IPS-18c (cell line): ENCODE measurements around the gene FUBP1.
"Not testable (repeated sequence)": the region's sequence is repeated elsewhere in the genome, so short reads cannot be mapped to it uniquely, and the experiment has no call there.

Experiments used
- H3K4me3 ChIP-seq: 2 replicates; pipeline ENCODE4 v1.7.0; 2013; ENCODE audit warnings: low read depth, mild to moderate bottlenecking, low read length, moderate library complexity; ENCODE audit not compliant: insufficient read depth
- H3K9me3 ChIP-seq: one replicate; pipeline ENCODE4 v1.6.1; 2013; ENCODE audit warnings: mild to moderate bottlenecking, low read length, moderate library complexity; ENCODE audit not compliant: control insufficient read depth, insufficient read depth

The FUBP1 gene, protein sequence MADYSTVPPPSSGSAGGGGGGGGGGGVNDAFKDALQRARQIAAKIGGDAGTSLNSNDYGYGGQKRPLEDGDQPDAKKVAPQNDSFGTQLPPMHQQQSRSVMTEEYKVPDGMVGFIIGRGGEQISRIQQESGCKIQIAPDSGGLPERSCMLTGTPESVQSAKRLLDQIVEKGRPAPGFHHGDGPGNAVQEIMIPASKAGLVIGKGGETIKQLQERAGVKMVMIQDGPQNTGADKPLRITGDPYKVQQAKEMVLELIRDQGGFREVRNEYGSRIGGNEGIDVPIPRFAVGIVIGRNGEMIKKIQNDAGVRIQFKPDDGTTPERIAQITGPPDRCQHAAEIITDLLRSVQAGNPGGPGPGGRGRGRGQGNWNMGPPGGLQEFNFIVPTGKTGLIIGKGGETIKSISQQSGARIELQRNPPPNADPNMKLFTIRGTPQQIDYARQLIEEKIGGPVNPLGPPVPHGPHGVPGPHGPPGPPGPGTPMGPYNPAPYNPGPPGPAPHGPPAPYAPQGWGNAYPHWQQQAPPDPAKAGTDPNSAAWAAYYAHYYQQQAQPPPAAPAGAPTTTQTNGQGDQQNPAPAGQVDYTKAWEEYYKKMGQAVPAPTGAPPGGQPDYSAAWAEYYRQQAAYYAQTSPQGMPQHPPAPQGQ

DNA sequence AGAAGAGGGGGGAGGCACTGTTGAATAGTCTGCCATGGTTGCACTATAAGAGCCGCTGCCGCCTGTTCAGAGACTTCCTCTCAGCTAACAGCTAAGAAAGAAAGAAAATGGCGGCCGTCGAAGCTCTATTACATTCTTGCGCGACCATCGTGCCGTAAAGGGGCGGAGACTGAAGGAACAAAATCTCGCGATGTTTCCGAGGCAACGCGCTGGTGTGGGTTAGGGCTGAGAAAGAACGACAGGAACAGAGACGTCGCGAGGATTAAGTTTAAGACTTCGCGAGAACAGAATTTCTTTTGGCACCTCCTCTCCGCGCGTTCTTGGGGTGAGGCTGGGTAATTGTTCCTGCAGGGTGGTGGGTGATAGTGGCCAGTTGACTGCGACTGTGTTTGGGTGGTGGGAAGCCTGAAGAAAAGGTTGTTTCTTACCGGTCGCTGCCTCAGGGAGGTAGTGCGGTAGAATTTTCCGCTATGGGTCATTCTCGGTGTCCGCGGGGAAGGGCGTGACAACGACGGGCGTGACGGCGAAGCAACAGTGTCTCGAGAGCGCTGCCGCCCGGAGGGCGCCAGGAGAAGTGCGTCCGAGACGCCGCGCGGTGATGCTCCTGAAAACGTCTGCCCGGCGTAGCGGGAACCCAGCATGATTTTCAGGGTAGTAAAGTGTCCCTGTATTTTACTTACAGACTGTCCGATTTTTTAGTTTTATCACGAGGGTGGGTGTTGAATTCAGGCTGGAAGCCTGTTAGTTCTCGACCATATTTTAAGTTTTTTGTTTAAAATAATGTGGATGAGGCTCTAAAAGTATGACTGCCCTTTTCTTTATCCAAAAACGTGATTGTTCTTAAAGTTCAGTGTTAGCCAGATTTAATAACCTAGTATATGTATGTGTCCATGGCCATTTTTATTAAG lies at the start of gene FUBP1:
Gene FUBP1 (minus strand): TSS at position 104 of the 908 bp plus-strand sequence. CDS start 68 bp downstream, at position 36.
- Histone ChIP-seq H3K9me3 (no peaks in the 10 kb centered on the region), H3K4me3 (peak within 1 kb of the TSS; percentile 98)

DNA sequence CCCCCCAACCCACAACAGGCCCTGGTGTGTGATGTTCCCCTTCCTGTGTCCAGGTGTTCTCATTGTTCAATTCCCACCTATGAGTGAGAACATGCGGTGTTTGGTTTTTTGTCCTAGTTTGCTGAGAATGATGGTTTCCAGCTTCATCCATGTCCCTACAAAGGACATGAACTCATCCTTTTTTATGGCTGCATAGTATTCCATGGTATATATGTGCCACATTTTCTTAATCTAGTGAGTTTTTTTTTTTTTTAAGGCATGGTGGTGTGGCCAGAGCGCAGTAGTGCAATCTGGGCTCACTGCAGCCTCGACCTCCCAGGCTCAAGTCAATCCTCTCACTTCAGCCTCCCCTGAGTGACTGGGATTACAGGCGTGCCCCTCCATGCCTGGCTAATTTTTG lies 42.3 kb upstream of the FUBP1 start:
- not testable (repeated sequence) for H3K4me3 ChIP-seq, H3K9me3 ChIP-seq

DNA sequence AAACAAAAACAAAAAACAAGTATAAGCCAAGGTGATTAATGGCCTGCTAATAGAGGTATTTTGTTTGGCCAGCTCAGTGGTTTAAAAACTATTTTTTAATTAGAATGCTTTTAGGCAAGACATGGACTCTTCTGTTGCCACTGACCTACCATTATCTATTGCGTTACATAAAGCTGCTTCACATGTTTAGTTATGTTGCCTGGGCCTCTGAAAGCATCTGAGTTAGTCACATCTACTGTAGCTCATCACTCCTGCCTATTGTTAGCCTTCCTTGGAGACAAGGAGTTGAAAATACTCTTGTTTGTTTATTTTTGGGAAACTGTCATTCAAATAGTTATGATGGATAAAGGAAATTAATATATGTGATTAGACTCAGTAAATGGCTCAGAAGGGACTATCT lies 40.2 kb upstream of the FUBP1 start:
- peaks cover 5% of the 10 kb centered on the region for H3K9me3 ChIP-seq

DNA sequence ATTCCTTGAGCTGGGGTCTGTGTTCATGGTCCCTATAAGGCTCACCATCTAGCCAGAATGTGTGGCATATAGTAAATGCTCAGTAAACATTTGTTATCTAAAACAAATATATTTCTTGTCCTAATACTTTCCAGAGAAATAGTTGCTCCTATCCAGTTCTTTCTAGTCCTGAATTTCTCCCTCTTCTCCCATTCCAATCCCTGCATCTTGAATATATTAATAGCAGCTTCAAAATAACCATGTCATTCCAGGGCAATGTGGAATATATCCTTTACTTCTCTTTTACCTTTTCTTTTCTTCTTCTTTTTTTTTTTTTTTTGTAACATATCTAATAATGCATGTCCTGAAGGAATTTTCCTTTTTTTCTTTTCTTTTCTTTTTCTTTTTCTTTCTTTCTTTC lies 36.3 kb upstream of the FUBP1 start:
- Histone ChIP-seq H3K4me3 (no peak overlapping the region), H3K9me3 (no peaks in the 10 kb centered on the region)

More for the DNA sequence above, 40.2 kb upstream of the FUBP1 start:
- no peak overlapping the region for H3K4me3 ChIP-seq

DNA sequence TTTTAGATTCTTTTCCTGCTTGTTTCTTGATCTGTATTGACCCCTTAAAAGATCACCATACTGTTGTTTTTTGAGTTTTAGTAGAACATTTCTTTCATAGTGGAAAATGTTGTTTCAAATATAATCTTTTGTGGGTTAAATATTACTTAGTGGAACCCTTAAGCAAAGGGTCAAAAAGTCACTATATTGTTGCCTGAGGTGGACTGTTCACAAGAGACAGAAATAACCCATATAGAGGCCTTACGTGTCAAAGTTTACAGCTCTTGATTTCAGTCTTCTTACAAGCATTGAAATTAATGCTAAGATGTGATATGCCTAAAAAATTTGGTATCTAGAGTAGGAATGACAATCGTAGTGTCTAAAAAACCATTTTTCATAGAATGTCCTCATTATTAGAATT lies 32.2 kb upstream of the FUBP1 start:
- Histone ChIP-seq H3K9me3 (no peaks in the 10 kb centered on the region), H3K4me3 (no peak overlapping the region)

DNA sequence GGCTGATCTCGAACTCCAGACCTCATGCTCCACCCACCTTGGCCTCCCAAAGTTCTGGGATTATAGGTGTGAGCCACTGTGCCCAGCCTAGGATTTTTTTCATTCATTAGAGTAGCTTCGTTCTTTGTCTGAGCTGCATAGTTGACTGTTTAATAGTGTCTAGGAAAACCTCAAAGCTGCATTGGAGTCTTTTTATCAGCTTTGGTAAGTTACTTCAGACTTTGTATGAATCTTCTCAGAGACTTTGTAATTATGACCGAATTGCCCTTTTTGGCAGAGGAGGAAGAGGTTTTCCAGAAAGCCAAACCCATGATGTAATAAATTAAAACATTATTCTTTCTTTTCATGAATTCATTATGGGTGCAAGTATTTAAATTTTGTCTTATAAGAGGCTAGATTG lies 31.0 kb upstream of the FUBP1 start:
- Histone ChIP-seq H3K9me3 (no peaks in the 10 kb centered on the region), H3K4me3 (no peak overlapping the region)

DNA sequence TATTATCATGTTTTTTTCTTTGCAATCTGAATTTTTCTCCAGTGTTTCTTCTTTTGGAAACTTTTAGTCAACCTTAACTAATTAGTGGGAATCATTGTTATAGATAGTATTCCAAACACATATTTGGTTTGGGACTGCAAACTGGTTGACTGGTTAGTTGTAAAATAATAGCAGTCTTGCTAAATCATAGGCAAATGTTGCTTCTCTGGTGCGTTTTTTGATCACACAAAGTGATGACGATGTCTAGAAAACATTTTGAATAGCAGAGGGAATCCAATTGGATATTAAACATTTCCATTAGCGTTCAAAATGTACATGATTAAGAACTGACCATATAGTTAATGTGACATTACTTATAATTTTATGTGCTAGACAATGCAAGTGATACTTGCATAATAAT lies 30.4 kb upstream of the FUBP1 start:
- no peak overlapping the region for H3K4me3 ChIP-seq
- H3K9me3 ChIP-seq: no peaks in the 10 kb centered on the region

DNA sequence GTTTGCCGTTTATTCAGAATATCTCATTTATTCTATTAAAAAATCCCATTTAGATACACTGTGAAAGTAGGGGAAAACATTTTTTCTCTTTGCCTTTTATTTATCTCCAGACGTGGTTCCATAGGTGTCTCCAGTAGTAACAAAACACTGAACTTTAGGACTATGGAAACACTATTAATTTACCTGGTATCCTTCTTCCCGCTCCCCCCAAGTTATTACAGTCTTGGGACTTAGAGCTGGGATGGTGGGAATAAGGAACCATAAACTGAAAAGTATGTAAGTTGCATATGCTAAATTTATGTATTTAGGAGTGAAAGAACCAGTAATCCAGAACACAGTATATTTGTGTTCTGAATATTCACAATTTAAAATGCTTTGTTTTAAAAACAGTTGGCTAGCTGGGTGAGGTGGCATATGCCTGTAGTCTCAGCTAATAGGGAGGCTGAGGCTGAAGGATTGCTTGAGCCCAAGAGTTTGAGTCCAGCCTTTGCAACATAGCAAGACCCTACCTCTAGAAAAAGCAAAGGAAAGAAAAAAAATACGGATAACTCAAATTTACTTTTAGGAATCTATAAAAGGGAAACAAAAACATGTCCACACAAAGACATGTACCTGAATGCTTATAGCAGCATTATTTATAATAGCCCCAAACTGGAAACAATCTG lies 28.9 kb upstream of the FUBP1 start:
- Histone ChIP-seq H3K4me3 (no peak overlapping the region), H3K9me3 (no peaks in the 10 kb centered on the region)

DNA sequence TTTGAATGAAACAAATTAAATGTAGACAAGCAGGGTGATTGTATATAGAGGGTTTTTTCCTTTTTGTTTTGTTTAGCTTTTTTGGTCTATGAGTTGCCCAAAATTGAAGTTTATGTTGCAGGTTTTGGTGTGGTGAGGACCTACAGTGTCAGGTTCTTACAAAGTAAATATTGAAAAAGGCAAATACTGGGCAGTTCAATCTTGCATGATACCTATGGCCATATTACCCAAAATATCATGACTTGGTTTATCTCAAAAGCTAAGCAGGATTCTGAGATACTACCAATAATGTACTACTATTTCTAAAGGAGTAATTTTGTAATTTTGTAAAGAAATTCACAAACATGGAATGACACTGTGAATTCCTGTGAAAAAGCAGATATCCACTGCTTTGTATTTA lies 27.6 kb upstream of the FUBP1 start:
- Histone ChIP-seq H3K9me3 (no peaks in the 10 kb centered on the region), H3K4me3 (no peak overlapping the region)

DNA sequence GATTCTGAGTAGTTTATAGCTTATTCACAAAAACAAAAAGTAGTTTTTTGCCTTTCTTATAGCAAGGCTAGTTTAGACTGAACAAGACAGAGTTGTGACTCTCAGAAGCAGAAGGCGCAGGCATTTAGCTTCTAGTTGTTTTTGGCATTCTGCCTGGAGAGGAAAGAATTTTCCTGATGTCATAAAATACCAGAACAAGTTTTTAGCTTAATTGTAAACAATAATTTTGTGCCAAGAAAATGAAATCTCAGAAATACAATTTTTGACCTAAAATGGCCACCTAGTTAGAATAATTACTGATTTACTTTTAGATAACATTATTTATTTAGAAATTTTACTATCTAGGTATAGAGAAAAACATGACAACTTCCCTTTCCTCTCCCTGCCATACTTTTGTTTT lies 26.9 kb upstream of the FUBP1 start:
- H3K9me3 ChIP-seq: no peaks in the 10 kb centered on the region
- no peak overlapping the region for H3K4me3 ChIP-seq

DNA sequence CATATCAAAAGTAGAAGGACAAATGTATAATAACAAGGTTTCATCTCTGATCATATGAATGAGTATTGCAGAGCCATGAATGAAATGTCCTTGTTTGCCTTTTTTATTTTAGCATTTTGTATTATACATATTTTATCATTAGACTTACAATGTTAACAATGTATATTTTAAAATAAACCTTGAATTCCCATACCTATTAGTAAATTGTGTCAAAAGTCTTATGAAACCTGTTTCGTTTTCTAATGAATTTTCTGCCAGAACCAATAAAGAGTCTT lies 26.5 kb upstream of the FUBP1 start:
- no peak overlapping the region for H3K4me3 ChIP-seq
- H3K9me3 ChIP-seq: no peaks in the 10 kb centered on the region

DNA sequence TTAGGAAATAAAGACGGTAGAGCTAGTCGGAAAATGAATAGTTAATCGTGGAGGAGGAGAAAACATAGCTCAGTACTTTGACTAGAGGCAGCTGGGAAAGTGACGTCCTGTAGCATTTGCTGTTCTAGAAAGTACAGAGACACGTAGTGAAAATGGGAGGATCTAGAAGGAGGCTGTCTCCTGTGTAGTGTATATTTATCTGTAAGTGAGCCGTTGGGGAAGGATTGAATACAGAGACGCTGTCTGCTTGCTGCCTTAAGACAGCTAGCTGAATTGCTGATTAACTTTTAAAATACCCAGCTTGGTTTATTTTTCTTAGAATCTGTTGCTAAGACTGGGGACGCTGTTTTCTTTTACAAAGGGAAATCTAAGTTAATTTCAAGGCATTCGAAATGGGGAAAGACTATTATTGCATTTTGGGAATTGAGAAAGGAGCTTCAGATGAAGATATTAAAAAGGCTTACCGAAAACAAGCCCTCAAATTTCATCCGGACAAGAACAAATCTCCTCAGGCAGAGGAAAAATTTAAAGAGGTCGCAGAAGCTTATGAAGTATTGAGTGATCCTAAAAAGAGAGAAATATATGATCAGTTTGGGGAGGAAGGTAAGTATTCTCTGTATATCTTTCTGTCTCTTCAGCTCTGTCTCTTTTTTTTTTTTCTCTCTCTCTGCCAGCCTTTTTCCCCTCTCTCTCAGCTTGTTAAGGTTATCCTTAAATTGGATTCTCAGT lies 26.0 kb upstream of the FUBP1 start, which contains the start of gene DNAJB4:
Gene DNAJB4 (plus strand): TSS at position 221 of the 729 bp plus-strand sequence. CDS start 172 bp downstream, at position 393.
- H3K9me3 ChIP-seq: no peaks in the 10 kb centered on the region
- H3K4me3 ChIP-seq: peak within 1 kb of the TSS; percentile 26; the same call in 1 of the 2 replicates

DNA sequence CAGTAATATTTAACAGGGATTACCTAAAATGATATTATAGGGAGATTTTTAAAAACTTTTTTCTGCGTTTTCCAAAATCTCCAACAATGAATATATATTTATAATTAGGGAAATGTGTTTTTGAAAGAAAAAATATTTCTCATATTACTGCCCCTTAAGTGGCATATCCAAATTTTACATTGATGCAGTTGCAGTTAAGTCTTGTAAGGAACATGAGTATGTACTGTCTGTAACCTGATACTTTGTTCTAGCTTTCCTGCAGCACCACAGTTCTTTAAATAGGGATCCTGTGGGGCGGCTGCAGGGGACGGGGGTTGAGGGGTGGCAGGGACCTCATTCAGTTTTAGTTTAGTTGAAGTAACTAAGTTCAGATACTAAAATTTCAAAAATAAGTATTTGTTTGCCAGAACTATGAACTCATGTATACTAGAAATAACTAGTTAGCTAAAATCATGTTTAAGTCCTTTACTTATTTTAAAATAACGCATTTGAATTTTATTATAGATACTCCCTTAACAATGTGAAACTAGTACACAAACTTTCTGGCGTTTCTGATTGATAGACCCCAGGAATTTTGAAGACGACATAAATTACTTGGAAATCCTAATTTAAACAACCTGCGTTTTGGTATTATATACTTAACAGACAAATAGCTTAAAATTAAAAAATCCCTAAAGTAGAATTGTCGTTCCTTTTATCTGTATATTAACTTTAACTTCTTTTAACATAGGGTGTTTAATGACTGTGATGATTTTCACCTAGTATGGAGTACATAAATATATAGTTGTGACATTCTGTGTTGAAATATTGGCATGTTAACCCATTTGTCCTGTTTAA lies 25.2 kb upstream of the FUBP1 start:
- no peaks in the 10 kb centered on the region for H3K9me3 ChIP-seq
- no peak overlapping the region for H3K4me3 ChIP-seq

DNA sequence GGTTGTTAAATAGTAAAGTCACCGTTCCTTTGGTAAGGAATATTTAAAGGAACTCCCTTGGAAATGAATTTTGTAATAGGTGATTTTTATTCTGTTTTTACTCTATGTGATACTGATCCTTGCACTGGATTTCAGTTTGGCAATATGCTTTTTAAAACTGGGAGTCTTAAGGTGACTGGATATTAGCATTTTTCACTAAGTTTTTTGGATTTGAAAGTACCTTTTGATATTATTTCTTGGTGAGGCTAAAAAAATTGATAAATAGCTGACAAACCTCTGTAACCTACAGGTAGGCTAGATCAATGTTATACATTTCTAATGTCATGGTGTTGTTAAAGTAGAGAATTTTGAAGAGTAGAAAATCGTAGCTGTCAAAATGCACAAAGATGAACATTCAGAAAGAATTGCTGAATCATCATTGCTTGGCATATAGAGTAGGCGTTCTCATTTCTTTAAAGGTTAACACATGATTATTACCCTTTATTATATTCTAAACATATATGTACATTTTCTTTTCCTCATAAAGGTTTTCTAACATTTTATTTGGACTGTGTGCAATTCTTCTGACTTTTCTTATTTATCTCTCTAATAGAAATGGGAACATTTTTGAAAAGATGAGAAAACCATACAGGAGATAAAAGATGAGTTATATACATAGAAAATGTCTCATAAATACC lies 24.3 kb upstream of the FUBP1 start:
- H3K4me3 ChIP-seq: no peak overlapping the region
- no peaks in the 10 kb centered on the region for H3K9me3 ChIP-seq

DNA sequence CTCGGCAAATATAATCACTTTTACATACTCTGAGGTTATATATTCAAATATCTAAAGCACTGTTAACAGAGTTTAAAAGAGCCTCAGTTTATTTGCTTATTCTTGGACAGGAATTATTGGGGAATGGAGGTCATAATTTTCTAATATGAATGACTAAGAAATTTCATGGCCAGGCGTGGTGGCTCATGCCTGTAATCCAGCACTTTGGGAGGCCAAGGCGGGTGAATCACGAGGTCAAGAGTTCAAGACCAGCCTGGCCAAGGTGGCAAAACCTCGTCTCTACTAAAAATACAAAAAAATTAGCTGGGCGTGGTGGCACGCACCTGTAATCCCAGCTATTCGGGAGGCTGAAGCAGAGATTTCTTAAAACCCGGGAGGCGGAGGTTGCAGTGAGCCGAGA lies 21.7 kb upstream of the FUBP1 start:
- not testable (repeated sequence) for H3K4me3 ChIP-seq, H3K9me3 ChIP-seq
